Inflammatory macrophage treated with lipopolysaccharide for 1 hour (primary cell): ENCODE measurements around the gene CNPPD1.
"Not testable (repeated sequence)": the region's sequence is repeated elsewhere in the genome, so short reads cannot be mapped to it uniquely, and the experiment has no call there.

ENCODE experiments used
- DNase-seq, 2 donors: peaks; one replicate each; pipeline ENCODE4 v3.0.0-alpha.2; 2020 to 2022

The CNPPD1 gene

GRCh38 chr2:219207884-219208740 lies 31.4 kb upstream of the CNPPD1 start:
- DNase-seq = no peak

GRCh38 chr2:219207134-219207883 lies 30.6 kb upstream of the CNPPD1 start:
- no peak for DNase-seq

GRCh38 chr2:219206328-219207133 lies 29.8 kb upstream of the CNPPD1 start, which contains the start of gene ZFAND2B:
ZFAND2B (plus strand) TSS chr2:219206782; CDS start chr2:219206988, 206 bp downstream.
- peak; percentile 91 to 93 for DNase-seq

- no peak for DNase-seq
These were observed 29.2 kb upstream of the CNPPD1 start for GRCh38 chr2:219205981-219206327.

- no peak for DNase-seq
These were observed 28.4 kb upstream of the CNPPD1 start for GRCh38 chr2:219205165-219205538.

GRCh38 chr2:219204425-219205164 lies 27.9 kb upstream of the CNPPD1 start:
- no peak for DNase-seq

- not testable (repeated sequence) for DNase-seq
These were observed 24.6 kb upstream of the CNPPD1 start for GRCh38 chr2:219201331-219201730.

GRCh38 chr2:219200502-219201326 lies 24.0 kb upstream of the CNPPD1 start:
- not testable (repeated sequence) for DNase-seq

GRCh38 chr2:219199470-219200211 lies 22.9 kb upstream of the CNPPD1 start:
- no peak for DNase-seq

- DNase-seq = no peak
These were observed 22.2 kb upstream of the CNPPD1 start for GRCh38 chr2:219198974-219199373.

- DNase-seq = no peak
These were observed 20.7 kb upstream of the CNPPD1 start for GRCh38 chr2:219197388-219197787.

GRCh38 chr2:219186754-219187456 lies 10.2 kb upstream of the CNPPD1 start:
- no peak for DNase-seq

- no peak for DNase-seq
These were observed 7.4 kb upstream of the CNPPD1 start for GRCh38 chr2:219184121-219184520.

- no peak for DNase-seq
These were observed 6.5 kb upstream of the CNPPD1 start for GRCh38 chr2:219183151-219183772.

GRCh38 chr2:219182331-219183150 lies 5.8 kb upstream of the CNPPD1 start:
- DNase-seq = peak; percentile 23 to 57

- no peak for DNase-seq
These were observed 4.8 kb upstream of the CNPPD1 start for GRCh38 chr2:219181531-219181930.

- DNase-seq = no peak
These were observed 4.2 kb upstream of the CNPPD1 start for GRCh38 chr2:219180961-219181360.

GRCh38 chr2:219179601-219180465 lies 3.1 kb upstream of the CNPPD1 start:
- no peak for DNase-seq
